Measurements from ENCODE around the gene GFOD1.

GRCh38 chr6:13469693-13470092 lies 17.7 kb downstream of the GFOD1 start:
- no peak for TF ChIP-seq POLR2A (IDR thresholded peaks at IDR 0.05; ENCODE audit: low read depth, low read length)
- no peak for TF ChIP-seq TAF1 (IDR thresholded peaks at IDR 0.05; ENCODE audit: borderline replicate concordance, low read depth, low read length)

All from GM12892 (cell line).